ENCODE data around the gene MRPL46. TPM values are rescaled to one million over a fixed set of nuclear protein-coding genes. Genes with fewer than 3 reads are reported as not detected.
A peak's percentile ranks its signal among the peaks of the same experiment; 100 is the strongest.

Gene MRPL46
- total RNA-seq (2014; rRNA removed; shearing (Covaris generic); ENCODE audit: low replicate concordance) = 23.0 and 26.6 TPM in 2 replicates

- DNase-seq = peak; percentile 96
- Histone ChIP-seq H3K9me2 (replicated peaks; ENCODE audit: insufficient read depth, low read length) (no peaks in the 10 kb centered on the region), H3K27ac (ENCODE audit: low read length) (peak within 1 kb of the TSS; percentile 76), H3K9ac (ENCODE audit: low read length) (peak within 1 kb of the TSS; percentile 81), H2AFZ (ENCODE audit: low read length) (peak within 1 kb of the TSS; percentile 78), H4K20me1 (ENCODE audit: insufficient read depth, low read depth, low read length) (no peaks in the 10 kb centered on the region), H3K9me3 (ENCODE audit: low read length) (no peaks in the 10 kb centered on the region), H3K4me3 (ENCODE audit: low read length) (peak within 1 kb of the TSS; percentile 74), H3K27me3 (ENCODE audit: low read length) (no peaks in the 10 kb centered on the region), H3K79me2 (ENCODE audit: low read length) (peaks cover 64% of the 10 kb centered on the region), H3K4me2 (ENCODE audit: low read depth, low read length, poor library complexity, severe bottlenecking) (peak within 1 kb of the TSS; percentile 82), H3K36me3 (ENCODE audit: insufficient read depth, low read length) (peaks cover 23% of the 10 kb centered on the region; the same call in 1 of the 2 replicates), H3K4me1 (ENCODE audit: low read length) (peaks cover 27% of the 10 kb centered on the region)
Observed at GRCh38 chr15:88467073-88467934, at the start of gene MRPL46, which contains the start of gene MRPS11. Gene MRPL46, minus strand, starts transcription at chr15:88467388. Its CDS starts 11 bp downstream, at chr15:88467377. Gene MRPS11, plus strand, starts transcription at chr15:88467708. Its CDS starts 10 bp downstream, at chr15:88467718.

GRCh38 chr15:88513195-88513594 is 46.0 kb upstream of the MRPL46 start:
- H3K27me3 ChIP-seq (ENCODE audit: low read length) = no peaks in the 10 kb centered on the region
- H3K4me2 ChIP-seq (ENCODE audit: low read depth, low read length, poor library complexity, severe bottlenecking) = no peak overlapping the region
- H3K4me3 ChIP-seq (ENCODE audit: low read length) = no peak overlapping the region
- H3K4me1 ChIP-seq (ENCODE audit: low read length) = peaks cover 9% of the 10 kb centered on the region
- H3K9me3 ChIP-seq (ENCODE audit: low read length) = no peaks in the 10 kb centered on the region
- H3K27ac ChIP-seq (ENCODE audit: low read length) = no peak overlapping the region
- H2AFZ ChIP-seq (ENCODE audit: low read length) = no peak overlapping the region
- H3K79me2 ChIP-seq (ENCODE audit: low read length) = no peaks in the 10 kb centered on the region
- H3K9ac ChIP-seq (ENCODE audit: low read length) = no peak overlapping the region
- no peak for DNase-seq
- H3K36me3 ChIP-seq (ENCODE audit: insufficient read depth, low read length) = no peaks in the 10 kb centered on the region
- no peaks in the 10 kb centered on the region for H4K20me1 ChIP-seq (ENCODE audit: insufficient read depth, low read depth, low read length)
- no peaks in the 10 kb centered on the region for H3K9me2 ChIP-seq (replicated peaks; ENCODE audit: insufficient read depth, low read length)

GRCh38 chr15:88512601-88513000 is 45.4 kb upstream of the MRPL46 start:
- H3K4me1 ChIP-seq (ENCODE audit: low read length) = peaks cover 9% of the 10 kb centered on the region
- H3K27ac ChIP-seq (ENCODE audit: low read length) = no peak overlapping the region
- H3K27me3 ChIP-seq (ENCODE audit: low read length) = no peaks in the 10 kb centered on the region
- DNase-seq = no peak
- H3K79me2 ChIP-seq (ENCODE audit: low read length) = no peaks in the 10 kb centered on the region
- H2AFZ ChIP-seq (ENCODE audit: low read length) = no peak overlapping the region
- H3K4me3 ChIP-seq (ENCODE audit: low read length) = no peak overlapping the region
- no peaks in the 10 kb centered on the region for H4K20me1 ChIP-seq (ENCODE audit: insufficient read depth, low read depth, low read length)
- no peak overlapping the region for H3K4me2 ChIP-seq (ENCODE audit: low read depth, low read length, poor library complexity, severe bottlenecking)
- no peaks in the 10 kb centered on the region for H3K36me3 ChIP-seq (ENCODE audit: insufficient read depth, low read length)
- H3K9me2 ChIP-seq (replicated peaks; ENCODE audit: insufficient read depth, low read length) = no peaks in the 10 kb centered on the region
- no peaks in the 10 kb centered on the region for H3K9me3 ChIP-seq (ENCODE audit: low read length)
- H3K9ac ChIP-seq (ENCODE audit: low read length) = no peak overlapping the region

- Histone ChIP-seq H3K4me2 (ENCODE audit: low read depth, low read length, poor library complexity, severe bottlenecking) (no peak overlapping the region), H4K20me1 (ENCODE audit: insufficient read depth, low read depth, low read length) (no peaks in the 10 kb centered on the region), H2AFZ (ENCODE audit: low read length) (no peak overlapping the region), H3K27me3 (ENCODE audit: low read length) (no peaks in the 10 kb centered on the region), H3K36me3 (ENCODE audit: insufficient read depth, low read length) (no peaks in the 10 kb centered on the region), H3K9me2 (replicated peaks; ENCODE audit: insufficient read depth, low read length) (no peaks in the 10 kb centered on the region), H3K9me3 (ENCODE audit: low read length) (no peaks in the 10 kb centered on the region), H3K27ac (ENCODE audit: low read length) (no peak overlapping the region), H3K79me2 (ENCODE audit: low read length) (no peaks in the 10 kb centered on the region), H3K4me3 (ENCODE audit: low read length) (no peak overlapping the region), H3K9ac (ENCODE audit: low read length) (no peak overlapping the region), H3K4me1 (ENCODE audit: low read length) (peaks cover 9% of the 10 kb centered on the region)
- DNase-seq = no peak
Observed at GRCh38 chr15:88512078-88512477, 44.9 kb upstream of the MRPL46 start.

GRCh38 chr15:88511161-88511560 is 44.0 kb upstream of the MRPL46 start:
- no peaks in the 10 kb centered on the region for H3K9me2 ChIP-seq (replicated peaks; ENCODE audit: insufficient read depth, low read length)
- no peaks in the 10 kb centered on the region for H3K79me2 ChIP-seq (ENCODE audit: low read length)
- no peak overlapping the region for H3K4me3 ChIP-seq (ENCODE audit: low read length)
- no peak overlapping the region for H3K27ac ChIP-seq (ENCODE audit: low read length)
- H2AFZ ChIP-seq (ENCODE audit: low read length) = no peak overlapping the region
- H3K4me1 ChIP-seq (ENCODE audit: low read length) = peaks cover 9% of the 10 kb centered on the region
- H3K27me3 ChIP-seq (ENCODE audit: low read length) = no peaks in the 10 kb centered on the region
- H3K9me3 ChIP-seq (ENCODE audit: low read length) = no peaks in the 10 kb centered on the region
- H3K9ac ChIP-seq (ENCODE audit: low read length) = no peak overlapping the region
- no peaks in the 10 kb centered on the region for H4K20me1 ChIP-seq (ENCODE audit: insufficient read depth, low read depth, low read length)
- no peak overlapping the region for H3K4me2 ChIP-seq (ENCODE audit: low read depth, low read length, poor library complexity, severe bottlenecking)
- no peaks in the 10 kb centered on the region for H3K36me3 ChIP-seq (ENCODE audit: insufficient read depth, low read length)
- no peak for DNase-seq

- Histone ChIP-seq H3K27ac (ENCODE audit: low read length) (no peak overlapping the region), H2AFZ (ENCODE audit: low read length) (no peak overlapping the region), H3K9me3 (ENCODE audit: low read length) (no peaks in the 10 kb centered on the region), H3K4me1 (ENCODE audit: low read length) (peaks cover 9% of the 10 kb centered on the region), H3K9ac (ENCODE audit: low read length) (no peak overlapping the region), H3K27me3 (ENCODE audit: low read length) (no peaks in the 10 kb centered on the region), H3K79me2 (ENCODE audit: low read length) (no peaks in the 10 kb centered on the region), H3K36me3 (ENCODE audit: insufficient read depth, low read length) (no peaks in the 10 kb centered on the region), H4K20me1 (ENCODE audit: insufficient read depth, low read depth, low read length) (no peaks in the 10 kb centered on the region), H3K4me3 (ENCODE audit: low read length) (no peak overlapping the region), H3K4me2 (ENCODE audit: low read depth, low read length, poor library complexity, severe bottlenecking) (no peak overlapping the region), H3K9me2 (replicated peaks; ENCODE audit: insufficient read depth, low read length) (no peaks in the 10 kb centered on the region)
- no peak for DNase-seq
Observed at GRCh38 chr15:88509964-88510363, 42.8 kb upstream of the MRPL46 start.

- H3K27ac ChIP-seq (ENCODE audit: low read length) = no peak overlapping the region
- H3K4me2 ChIP-seq (ENCODE audit: low read depth, low read length, poor library complexity, severe bottlenecking) = no peak overlapping the region
- no peak overlapping the region for H2AFZ ChIP-seq (ENCODE audit: low read length)
- no peak for DNase-seq
- no peaks in the 10 kb centered on the region for H4K20me1 ChIP-seq (ENCODE audit: insufficient read depth, low read depth, low read length)
- H3K36me3 ChIP-seq (ENCODE audit: insufficient read depth, low read length) = no peaks in the 10 kb centered on the region
- H3K9me2 ChIP-seq (replicated peaks; ENCODE audit: insufficient read depth, low read length) = no peaks in the 10 kb centered on the region
- H3K4me3 ChIP-seq (ENCODE audit: low read length) = no peak overlapping the region
- no peaks in the 10 kb centered on the region for H3K79me2 ChIP-seq (ENCODE audit: low read length)
- no peaks in the 10 kb centered on the region for H3K9me3 ChIP-seq (ENCODE audit: low read length)
- peaks cover 7% of the 10 kb centered on the region for H3K4me1 ChIP-seq (ENCODE audit: low read length)
- H3K9ac ChIP-seq (ENCODE audit: low read length) = no peak overlapping the region
- H3K27me3 ChIP-seq (ENCODE audit: low read length) = no peaks in the 10 kb centered on the region
Observed at GRCh38 chr15:88509321-88509720, 42.1 kb upstream of the MRPL46 start.

GRCh38 chr15:88506628-88507027 is 39.4 kb upstream of the MRPL46 start:
- no peak overlapping the region for H3K27ac ChIP-seq (ENCODE audit: low read length)
- peaks cover 2% of the 10 kb centered on the region; the same call in 1 of the 2 replicates for H3K4me1 ChIP-seq (ENCODE audit: low read length)
- H3K79me2 ChIP-seq (ENCODE audit: low read length) = no peaks in the 10 kb centered on the region
- H3K4me3 ChIP-seq (ENCODE audit: low read length) = no peak overlapping the region
- H3K9ac ChIP-seq (ENCODE audit: low read length) = no peak overlapping the region
- H3K9me2 ChIP-seq (replicated peaks; ENCODE audit: insufficient read depth, low read length) = no peaks in the 10 kb centered on the region
- H2AFZ ChIP-seq (ENCODE audit: low read length) = no peak overlapping the region
- no peaks in the 10 kb centered on the region for H3K27me3 ChIP-seq (ENCODE audit: low read length)
- no peak overlapping the region for H3K4me2 ChIP-seq (ENCODE audit: low read depth, low read length, poor library complexity, severe bottlenecking)
- H3K9me3 ChIP-seq (ENCODE audit: low read length) = no peaks in the 10 kb centered on the region
- H4K20me1 ChIP-seq (ENCODE audit: insufficient read depth, low read depth, low read length) = no peaks in the 10 kb centered on the region
- DNase-seq = no peak
- no peaks in the 10 kb centered on the region for H3K36me3 ChIP-seq (ENCODE audit: insufficient read depth, low read length)

Measured in Karpas-422 (cell line).